ENCODE data around the gene CREG2.

CREG2 gene

GRCh38 chr2:101300164-101300563 lies 87.1 kb downstream of the CREG2 start:
- no peak for DNase-seq (ENCODE audit: extremely low spot score)
- ChIA-PET POLR2A (interaction anchor here (2.2 kb wide), 1 partner anchor 8 kb away, joined by 16 read pairs; the partner anchor contains the start of gene RNF149), CTCF (no interaction called here)
- TF ChIP-seq TARDBP (IDR thresholded peaks at IDR 0.05), result no peak
- no peak for TF ChIP-seq FOXA1 (IDR thresholded peaks at IDR 0.05)
- TF ChIP-seq LEF1 (IDR thresholded peaks at IDR 0.05; ENCODE audit: borderline replicate concordance), result no peak
- no peak for TF ChIP-seq ZNF384 (IDR thresholded peaks at IDR 0.05)
- TF ChIP-seq ARNT (IDR thresholded peaks at IDR 0.05), result no peak
- TF ChIP-seq SP1 (IDR thresholded peaks at IDR 0.05), result no peak
- TF ChIP-seq L3MBTL2 (conservative IDR thresholded peaks at IDR 0.05), result no peak
- TF ChIP-seq FOXM1 (IDR thresholded peaks at IDR 0.05; ENCODE audit: borderline replicate concordance), result no peak
- no peak for TF ChIP-seq HDGF (IDR thresholded peaks at IDR 0.05; ENCODE audit: borderline replicate concordance)
- no peak for TF ChIP-seq BHLHE40 (IDR thresholded peaks at IDR 0.05; ENCODE audit: borderline replicate concordance)
- TF ChIP-seq SUZ12 (IDR thresholded peaks at IDR 0.05), result no peak
- no peak for TF ChIP-seq NFRKB (IDR thresholded peaks at IDR 0.05)
- no peak for TF ChIP-seq ELF4 (IDR thresholded peaks at IDR 0.05)
- TF ChIP-seq FOXK2 (IDR thresholded peaks at IDR 0.05), result no peak

- POLR2A ChIA-PET, result interaction anchor here (2.2 kb wide), 1 partner anchor 9 kb away, joined by 16 read pairs; the partner anchor contains the start of gene RNF149
- CTCF ChIA-PET, result no interaction called here
- TF ChIP-seq TARDBP (IDR thresholded peaks at IDR 0.05) (no peak), BHLHE40 (IDR thresholded peaks at IDR 0.05; ENCODE audit: borderline replicate concordance) (no peak), SP1 (IDR thresholded peaks at IDR 0.05) (no peak), ELF4 (IDR thresholded peaks at IDR 0.05) (no peak), ZNF384 (IDR thresholded peaks at IDR 0.05) (no peak), CTBP1 (IDR thresholded peaks at IDR 0.05; ENCODE audit: borderline replicate concordance) (no peak), LEF1 (IDR thresholded peaks at IDR 0.05; ENCODE audit: borderline replicate concordance) (no peak), NFRKB (IDR thresholded peaks at IDR 0.05) (no peak), L3MBTL2 (conservative IDR thresholded peaks at IDR 0.05) (no peak), FOXA1 (IDR thresholded peaks at IDR 0.05) (no peak), ARNT (IDR thresholded peaks at IDR 0.05) (no peak), SUZ12 (IDR thresholded peaks at IDR 0.05) (no peak), HDGF (IDR thresholded peaks at IDR 0.05; ENCODE audit: borderline replicate concordance) (no peak), FOXK2 (IDR thresholded peaks at IDR 0.05) (no peak), FOXM1 (IDR thresholded peaks at IDR 0.05; ENCODE audit: borderline replicate concordance) (no peak), PKNOX1 (IDR thresholded peaks at IDR 0.05) (no peak)
- no peak for DNase-seq (ENCODE audit: extremely low spot score)
Observed at GRCh38 chr2:101299604-101300003, 87.7 kb downstream of the CREG2 start.

- CTCF ChIA-PET, result interaction anchor here (0.6 kb wide), 1 partner anchor 8 kb away, joined by 3 read pairs; no protein-coding TSS in a partner anchor
- no peak for DNase-seq (ENCODE audit: extremely low spot score)
- TF ChIP-seq BHLHE40 (IDR thresholded peaks at IDR 0.05; ENCODE audit: borderline replicate concordance) (no peak), NFRKB (IDR thresholded peaks at IDR 0.05) (no peak), FOXA1 (IDR thresholded peaks at IDR 0.05) (no peak), ZNF384 (IDR thresholded peaks at IDR 0.05) (no peak), CTBP1 (IDR thresholded peaks at IDR 0.05; ENCODE audit: borderline replicate concordance) (no peak), L3MBTL2 (conservative IDR thresholded peaks at IDR 0.05) (no peak), SUZ12 (IDR thresholded peaks at IDR 0.05) (no peak), TARDBP (IDR thresholded peaks at IDR 0.05) (no peak), ELF4 (IDR thresholded peaks at IDR 0.05) (no peak), FOXM1 (IDR thresholded peaks at IDR 0.05; ENCODE audit: borderline replicate concordance) (no peak), ARNT (IDR thresholded peaks at IDR 0.05) (no peak), HDGF (IDR thresholded peaks at IDR 0.05; ENCODE audit: borderline replicate concordance) (no peak), PKNOX1 (IDR thresholded peaks at IDR 0.05) (no peak)
- POLR2A ChIA-PET, result interaction anchor here (0.7 kb wide), 1 partner anchor 11 kb away, joined by 4 read pairs; the partner anchor contains the start of gene RNF149
Observed at GRCh38 chr2:101297383-101297782, 89.9 kb downstream of the CREG2 start.

- CTCF ChIA-PET, result no interaction called here
- POLR2A ChIA-PET, result interaction anchor here (1.0 kb wide), 1 partner anchor 45 kb away, joined by 3 read pairs; no protein-coding TSS in a partner anchor
- DNase-seq (ENCODE audit: extremely low spot score), result no peak
- TF ChIP-seq SUZ12 (IDR thresholded peaks at IDR 0.05), result no peak
Observed at GRCh38 chr2:101296371-101296770, 90.9 kb downstream of the CREG2 start.

- ChIA-PET POLR2A (interaction anchor here (1.0 kb wide), 1 partner anchor 44 kb away, joined by 3 read pairs; no protein-coding TSS in a partner anchor), CTCF (no interaction called here)
- no peak for TF ChIP-seq BHLHE40 (IDR thresholded peaks at IDR 0.05; ENCODE audit: borderline replicate concordance)
- TF ChIP-seq CTBP1 (IDR thresholded peaks at IDR 0.05; ENCODE audit: borderline replicate concordance), result no peak
- no peak for TF ChIP-seq FOXK2 (IDR thresholded peaks at IDR 0.05)
- TF ChIP-seq PKNOX1 (IDR thresholded peaks at IDR 0.05), result no peak
- TF ChIP-seq ELF4 (IDR thresholded peaks at IDR 0.05), result no peak
- TF ChIP-seq SP1 (IDR thresholded peaks at IDR 0.05), result no peak
- TF ChIP-seq NFRKB (IDR thresholded peaks at IDR 0.05), result no peak
- no peak for TF ChIP-seq TARDBP (IDR thresholded peaks at IDR 0.05)
Observed at GRCh38 chr2:101295895-101296294, 91.4 kb downstream of the CREG2 start.

More at GRCh38 chr2:101295895-101296294, 91.4 kb downstream of the CREG2 start:
- no peak for DNase-seq (ENCODE audit: extremely low spot score)
